Fibroblast of gingiva (primary cell): Measurements from ENCODE around the gene NBDY.

ENCODE experiments used
- DNase-seq: peaks from one replicate; pipeline ENCODE4 v3.0.0-alpha.2; 2011; ENCODE audit warnings: low read depth

NBDY gene

DNA sequence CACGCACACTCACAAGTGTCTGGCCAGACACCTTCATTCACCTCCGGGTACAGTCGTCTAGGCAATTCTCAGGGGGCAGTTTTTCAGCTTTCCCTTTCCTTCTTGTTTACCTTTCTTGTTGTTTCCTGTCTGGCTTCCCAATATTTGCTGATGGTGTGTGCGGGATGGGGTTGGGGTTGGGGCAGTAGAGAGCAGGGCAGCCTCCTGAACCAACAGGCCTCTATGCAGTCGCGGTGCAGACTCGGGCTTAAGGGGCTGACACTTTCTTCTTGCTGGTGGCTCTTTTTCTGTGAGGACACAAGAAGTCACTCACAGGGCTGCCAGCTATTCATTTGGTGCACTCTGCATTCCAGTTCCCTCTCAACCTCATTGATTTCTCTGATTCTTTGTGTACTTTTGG, 56.4 kb downstream of the NBDY start:
- DNase-seq, result no peak

DNA sequence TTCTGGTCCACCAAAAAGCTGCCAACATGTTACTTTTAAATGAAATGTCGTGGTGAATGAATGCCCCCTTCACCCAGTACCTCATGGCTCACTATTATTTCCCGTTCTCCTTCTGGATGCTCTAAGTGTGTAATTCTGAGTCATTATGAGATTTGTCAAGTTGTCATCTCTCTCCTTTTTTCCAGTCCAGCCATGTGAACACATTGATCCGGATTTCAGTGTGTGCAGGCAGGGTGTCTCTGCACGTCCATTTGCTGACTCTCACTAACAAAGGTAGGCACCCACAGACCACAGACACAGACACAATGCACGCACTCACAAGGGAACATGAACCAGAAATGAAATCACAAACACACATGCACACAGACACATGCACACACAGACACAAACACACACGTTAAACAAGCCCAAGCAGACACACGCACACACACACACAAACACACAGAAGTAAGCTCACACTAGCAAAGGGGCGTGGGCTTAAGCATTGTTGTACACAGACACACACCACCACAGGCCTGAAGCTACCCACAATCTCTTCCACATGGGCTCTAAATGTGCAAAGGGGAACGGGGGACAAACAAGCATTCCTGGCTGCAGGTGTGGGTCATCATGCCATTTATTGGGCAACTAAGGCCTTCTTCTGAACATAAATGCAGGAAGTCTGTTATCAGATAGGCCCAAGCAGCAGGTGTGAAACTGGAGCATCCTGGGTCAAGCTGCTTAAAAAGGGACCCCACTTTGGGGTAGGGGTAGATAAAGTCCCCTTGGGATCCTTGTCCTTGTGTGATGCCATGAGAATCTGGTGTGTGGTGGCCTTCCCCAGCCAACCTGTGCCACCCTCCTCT, 58.1 kb downstream of the NBDY start:
- no peak for DNase-seq

- no peak for DNase-seq
Observed at GRCh38 chrX:56787734-56788152, 58.7 kb downstream of the NBDY start.

DNA sequence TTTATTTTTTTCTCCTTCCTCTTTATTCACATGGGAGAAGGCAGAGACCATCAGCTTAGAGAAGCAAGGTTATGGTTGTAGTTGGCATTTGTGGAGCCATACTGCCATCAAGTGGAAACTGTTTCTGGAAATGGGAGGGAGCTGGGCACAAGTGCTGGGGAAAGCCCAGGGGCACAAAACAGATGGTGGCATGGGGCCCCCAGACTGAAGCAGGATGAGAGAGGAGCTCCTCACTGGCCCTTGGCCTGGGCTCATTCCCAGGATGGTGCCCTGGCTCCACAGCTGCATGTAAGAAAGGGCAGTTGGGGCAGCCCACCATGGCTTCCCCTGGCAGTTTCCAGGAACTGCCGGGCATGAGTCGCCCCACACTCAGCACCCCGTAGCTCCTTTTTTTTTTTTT, 59.2 kb downstream of the NBDY start:
- no peak for DNase-seq

GRCh38 chrX:56788717-56789122, 59.7 kb downstream of the NBDY start:
- DNase-seq, result peak; percentile 49

DNA sequence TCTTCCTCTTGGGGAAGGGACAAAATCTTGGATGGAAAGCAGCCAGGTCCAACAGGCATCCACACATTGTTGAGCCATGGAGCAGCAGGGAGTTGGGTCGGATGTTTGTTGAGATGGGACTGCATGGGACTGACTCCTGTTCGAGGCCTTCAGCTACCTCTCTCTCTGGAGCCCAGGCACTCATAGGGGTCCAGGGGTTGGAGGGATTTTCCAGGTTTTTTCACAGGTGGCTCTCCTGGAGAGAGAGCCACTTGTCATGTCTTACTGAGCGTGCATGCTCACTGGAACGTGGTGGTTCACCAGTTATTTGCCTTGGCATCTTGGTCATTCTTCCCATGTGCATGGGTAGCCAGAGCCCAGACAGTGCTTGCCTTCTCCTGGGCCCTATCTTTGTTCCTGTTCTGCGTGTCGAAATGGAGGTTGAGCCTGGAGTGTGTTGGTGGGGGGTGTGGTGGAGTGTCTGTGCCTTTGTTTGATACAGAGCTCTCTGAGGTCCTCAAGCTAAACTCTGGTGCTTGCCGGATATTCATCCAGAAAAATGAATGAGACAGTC, 60.6 kb downstream of the NBDY start:
- no peak for DNase-seq

- no peak for DNase-seq
Observed at GRCh38 chrX:56790778-56791177, 61.7 kb downstream of the NBDY start.

- DNase-seq, result no peak
Observed at GRCh38 chrX:56791456-56791855, 62.4 kb downstream of the NBDY start.

- DNase-seq, result no peak
Observed at GRCh38 chrX:56792270-56793111, 63.4 kb downstream of the NBDY start.

GRCh38 chrX:56793112-56793430, 64.0 kb downstream of the NBDY start:
- DNase-seq, result no peak

GRCh38 chrX:56793521-56794320, 64.7 kb downstream of the NBDY start:
- no peak for DNase-seq

GRCh38 chrX:56794404-56795230, 65.6 kb downstream of the NBDY start:
- no peak for DNase-seq

DNA sequence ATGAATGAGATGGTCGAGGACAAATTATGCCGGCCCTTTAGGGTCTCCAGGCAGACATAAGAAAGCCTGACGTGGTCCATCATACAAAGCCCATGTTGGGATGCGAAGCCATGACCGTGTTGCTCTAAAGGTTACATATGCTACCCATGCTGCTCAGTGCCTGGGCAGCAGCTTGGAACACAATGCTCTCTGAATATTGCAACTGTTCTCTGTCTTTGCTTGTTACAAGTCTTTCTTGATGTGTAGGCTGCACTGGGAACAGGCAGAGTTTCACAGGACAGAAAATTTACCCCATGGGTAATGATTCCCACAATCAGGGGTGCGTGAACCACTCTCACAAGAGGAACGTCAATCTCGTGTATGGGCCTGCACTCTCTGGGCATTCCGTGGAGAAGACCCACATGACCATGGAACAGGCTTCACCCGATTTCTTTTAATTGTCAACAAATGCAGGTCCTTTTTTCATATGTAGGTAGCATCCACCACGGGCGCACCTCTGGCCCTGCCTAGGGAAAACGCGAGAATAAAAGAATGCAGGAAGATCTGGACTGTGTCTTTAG, 66.3 kb downstream of the NBDY start:
- no peak for DNase-seq

DNA sequence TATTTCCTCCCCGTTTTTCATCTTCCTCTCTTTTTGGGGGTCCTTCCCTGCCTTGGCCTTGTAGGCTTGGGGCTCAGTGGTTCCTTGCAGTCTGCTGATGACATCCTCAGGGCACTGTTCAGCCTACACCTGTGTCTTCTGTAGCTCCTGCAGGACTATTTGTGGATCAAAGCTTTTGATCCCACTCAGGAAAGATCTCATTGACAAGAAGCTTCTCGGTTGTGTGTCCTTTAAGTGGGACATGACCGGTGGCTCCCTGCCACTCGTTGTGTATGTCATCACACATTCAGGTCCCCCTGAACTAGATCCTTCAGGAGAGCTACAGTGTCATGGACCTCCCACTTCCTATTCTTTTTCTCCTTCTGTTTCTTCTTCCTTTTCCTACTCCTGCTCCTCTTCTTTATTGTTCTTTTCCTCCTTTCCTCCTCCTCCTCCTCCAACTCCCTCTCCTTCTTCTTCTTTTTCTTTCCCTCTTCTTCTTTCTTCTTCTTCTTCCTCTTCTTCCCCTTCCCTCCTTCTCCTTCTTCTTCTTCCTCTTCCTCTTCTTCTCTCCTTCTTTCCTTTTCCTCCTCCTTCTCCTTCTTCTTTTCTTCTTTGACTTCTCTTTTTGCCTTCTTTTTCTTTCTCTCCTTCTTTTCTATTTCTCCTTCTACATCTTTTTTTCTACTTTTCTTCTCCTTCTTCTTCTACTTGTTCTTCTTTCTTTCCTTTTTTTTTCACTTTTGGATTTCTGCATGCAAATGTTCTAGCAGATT, 67.8 kb downstream of the NBDY start:
- no peak for DNase-seq

- peak; percentile 71 for DNase-seq
Observed at GRCh38 chrX:56797574-56798338, 68.7 kb downstream of the NBDY start.

GRCh38 chrX:56798339-56798711, 69.3 kb downstream of the NBDY start:
- DNase-seq, result no peak

- DNase-seq, result no peak
Observed at GRCh38 chrX:56798866-56799758, 70.1 kb downstream of the NBDY start.

DNA sequence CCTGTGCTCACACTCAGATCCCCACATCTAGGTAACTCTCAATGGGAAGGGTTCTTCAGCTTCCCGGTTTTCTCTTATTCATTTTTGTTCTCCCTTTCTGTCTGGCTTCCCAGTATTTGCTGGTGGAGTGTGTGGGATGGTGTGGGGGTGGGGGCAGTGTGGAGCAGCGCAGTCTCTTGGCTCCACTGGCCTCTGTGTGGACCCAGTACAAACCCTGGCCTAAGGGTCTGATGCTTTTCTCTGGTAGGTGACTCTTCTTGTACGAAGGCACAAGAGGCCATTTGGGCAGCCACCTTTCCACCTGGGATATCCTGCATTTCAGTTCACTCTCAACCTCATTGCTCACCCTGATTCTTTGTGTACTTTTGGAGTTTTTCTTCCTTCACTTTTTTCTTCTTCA, 71.3 kb downstream of the NBDY start:
- DNase-seq, result no peak
